Tibial artery (tissue), 4 donors: ENCODE results near the gene APP.

Experiments
- DNase-seq, 2 donors: peaks; one replicate each; pipeline ENCODE4 v3.0.0-alpha.2; 2019
- H3K27ac ChIP-seq, 2 donors: fragments of 200-600 bp; sonication (generic) in 1 of 2; 1 replicate in 1 of 2; 2 replicates in 1 of 2; pipeline ENCODE4 v1.5.1; 2018 to 2019; ENCODE audit warnings: mild to moderate bottlenecking in 1 of 2
- H3K27me3 ChIP-seq, 2 donors: fragments of 200-600 bp; sonication (generic) in 1 of 2; one replicate each; pipeline versions ENCODE4 v1.5.1 to v1.6.0; 2016 to 2019
- H3K36me3 ChIP-seq, 3 donors: fragments of 200-600 bp; sonication (generic) in 2 of 3; one replicate each; pipeline ENCODE4 v1.5.1; 2016 to 2019; ENCODE audit warnings: mild to moderate bottlenecking in 2 of 3
- H3K4me1 ChIP-seq, 4 donors: fragments of 200-600 bp; sonication (generic) in 2 of 4; 1 replicate in 3 of 4; 2 replicates in 1 of 4; pipeline ENCODE4 v1.5.1; 2016 to 2019
- H3K4me3 ChIP-seq, 2 donors: fragments of 200-600 bp; sonication (generic) in 1 of 2; 1 replicate in 1 of 2; 2 replicates in 1 of 2; pipeline ENCODE4 v1.5.1; 2018 to 2019; ENCODE audit warnings: mild to moderate bottlenecking in 2 of 2
- H3K9me3 ChIP-seq, 3 donors: fragments of 200-600 bp; sonication (generic) in 1 of 3; one replicate each; pipeline ENCODE4 v1.5.1; 2016 to 2019
- intact Hi-C: fragments of 100-400 bp; cut with DNase I; formaldehyde crosslinking; loops from one replicate; pipeline ENCODE4 v1.15.0; 2023; ENCODE audit warnings: low total_unique reads
- TF ChIP-seq, protein P1 (sequence below), 2 experiments: fragments of 200-600 bp in 1 of 2; fragments of 450-650 bp in 1 of 2; IDR thresholded peaks; one replicate each; pipeline ENCODE4 v1.5.1; 2017 to 2019; ENCODE audit warnings: antibody characterized with exemption in 2 of 2, mild to moderate bottlenecking in 1 of 2, moderate library complexity in 1 of 2

The APP gene

GRCh38 chr21:26144031-26144430, 26.5 kb downstream of the APP start:
- Histone ChIP-seq H3K4me3 (no peak overlapping the region), H3K4me1 (peaks cover 0 to 43% (median 23%) of the 10 kb centered on the region in 4 donors), H3K27me3 (no peaks in the 10 kb centered on the region), H3K27ac (no peak overlapping the region), H3K9me3 (no peaks in the 10 kb centered on the region), H3K36me3 (no peaks in the 10 kb centered on the region)
- intact Hi-C loops = no loop called here
- TF ChIP-seq, protein P1, sequence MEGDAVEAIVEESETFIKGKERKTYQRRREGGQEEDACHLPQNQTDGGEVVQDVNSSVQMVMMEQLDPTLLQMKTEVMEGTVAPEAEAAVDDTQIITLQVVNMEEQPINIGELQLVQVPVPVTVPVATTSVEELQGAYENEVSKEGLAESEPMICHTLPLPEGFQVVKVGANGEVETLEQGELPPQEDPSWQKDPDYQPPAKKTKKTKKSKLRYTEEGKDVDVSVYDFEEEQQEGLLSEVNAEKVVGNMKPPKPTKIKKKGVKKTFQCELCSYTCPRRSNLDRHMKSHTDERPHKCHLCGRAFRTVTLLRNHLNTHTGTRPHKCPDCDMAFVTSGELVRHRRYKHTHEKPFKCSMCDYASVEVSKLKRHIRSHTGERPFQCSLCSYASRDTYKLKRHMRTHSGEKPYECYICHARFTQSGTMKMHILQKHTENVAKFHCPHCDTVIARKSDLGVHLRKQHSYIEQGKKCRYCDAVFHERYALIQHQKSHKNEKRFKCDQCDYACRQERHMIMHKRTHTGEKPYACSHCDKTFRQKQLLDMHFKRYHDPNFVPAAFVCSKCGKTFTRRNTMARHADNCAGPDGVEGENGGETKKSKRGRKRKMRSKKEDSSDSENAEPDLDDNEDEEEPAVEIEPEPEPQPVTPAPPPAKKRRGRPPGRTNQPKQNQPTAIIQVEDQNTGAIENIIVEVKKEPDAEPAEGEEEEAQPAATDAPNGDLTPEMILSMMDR (IDR thresholded peaks at IDR 0.05) = no peak
- DNase-seq = no peak

GRCh38 chr21:26142363-26142762, 28.2 kb downstream of the APP start:
- Histone ChIP-seq H3K9me3 (no peaks in the 10 kb centered on the region), H3K36me3 (no peaks in the 10 kb centered on the region), H3K27me3 (no peaks in the 10 kb centered on the region), H3K27ac (no peak overlapping the region), H3K4me1 (peaks cover 0 to 27% (median 9%) of the 10 kb centered on the region in 4 donors), H3K4me3 (no peak overlapping the region)
- TF ChIP-seq, protein P1 (IDR thresholded peaks at IDR 0.05) = no peak
- no peak for DNase-seq
- intact Hi-C loops = no loop called here

DNA sequence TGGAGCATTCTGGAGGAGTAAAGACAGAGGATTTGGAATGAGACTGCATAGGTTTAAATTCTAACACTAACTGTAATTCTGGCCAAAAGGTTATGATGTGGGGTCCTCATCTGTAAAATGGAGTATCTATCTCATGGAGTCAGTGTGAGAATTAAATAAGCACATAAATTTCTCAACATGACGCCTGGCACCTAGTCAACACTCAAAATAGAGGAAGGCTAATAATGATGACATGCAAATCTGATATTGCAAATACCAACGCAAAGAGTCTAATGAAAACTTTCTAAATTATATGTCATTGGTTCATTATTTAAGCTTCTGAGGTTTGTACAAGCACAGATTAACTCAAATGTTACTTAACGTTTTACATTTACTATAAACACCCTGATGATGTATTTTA, 29.6 kb downstream of the APP start:
- H3K9me3 ChIP-seq = no peaks in the 10 kb centered on the region
- TF ChIP-seq, protein P1 (IDR thresholded peaks at IDR 0.05) = no peak
- intact Hi-C loops = no loop called here

DNA sequence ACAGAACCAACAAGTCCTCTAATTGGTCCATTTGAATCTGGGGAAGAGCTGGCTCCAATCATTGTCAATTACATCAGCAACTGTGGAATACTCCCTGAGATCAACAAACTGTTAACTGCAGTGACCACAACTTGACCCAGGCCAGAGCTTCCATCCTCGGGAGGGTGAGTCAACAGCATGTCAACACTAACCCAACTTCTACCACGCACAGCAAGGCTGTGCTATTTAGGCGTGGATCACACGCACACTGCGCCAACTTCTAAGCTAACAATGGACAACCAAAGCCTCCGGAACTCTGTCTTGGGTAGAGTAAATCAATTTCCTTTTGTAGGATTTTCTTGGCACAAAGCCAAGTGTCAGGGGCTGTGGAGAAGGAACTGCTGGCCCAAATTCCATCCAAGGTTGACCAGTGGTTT, 30.4 kb downstream of the APP start:
- no peaks in the 10 kb centered on the region for H3K36me3 ChIP-seq
- H3K27ac ChIP-seq = no peak overlapping the region
- DNase-seq = peak; percentile 60 to 72
- TF ChIP-seq, protein P1 (IDR thresholded peaks at IDR 0.05) = no peak
- no peaks in the 10 kb centered on the region for H3K9me3 ChIP-seq
- no peak overlapping the region for H3K4me3 ChIP-seq
- H3K27me3 ChIP-seq = no peaks in the 10 kb centered on the region
- intact Hi-C loops = no loop called here
- peaks cover 0 to 25% (median 11%) of the 10 kb centered on the region in 4 donors for H3K4me1 ChIP-seq

More for the DNA sequence above, 29.6 kb downstream of the APP start:
- H3K27ac ChIP-seq = no peak overlapping the region
- H3K4me1 ChIP-seq = peaks cover 0 to 25% (median 11%) of the 10 kb centered on the region in 4 donors
- no peaks in the 10 kb centered on the region for H3K36me3 ChIP-seq
- no peaks in the 10 kb centered on the region for H3K27me3 ChIP-seq
- DNase-seq = no peak
- H3K4me3 ChIP-seq = no peak overlapping the region

GRCh38 chr21:26138615-26139257, 31.8 kb downstream of the APP start:
- intact Hi-C loops = no loop called here
- no peaks in the 10 kb centered on the region for H3K9me3 ChIP-seq
- H3K27ac ChIP-seq = no peak overlapping the region
- DNase-seq = no peak
- no peaks in the 10 kb centered on the region for H3K36me3 ChIP-seq
- TF ChIP-seq, protein P1 (IDR thresholded peaks at IDR 0.05) = no peak
- H3K4me3 ChIP-seq = no peak overlapping the region
- H3K27me3 ChIP-seq = no peaks in the 10 kb centered on the region
- peaks cover 0 to 25% (median 11%) of the 10 kb centered on the region in 4 donors for H3K4me1 ChIP-seq
